Tibial artery (tissue), 4 donors: ENCODE measurements around the gene CAPN5.

Experiments used
- DNase-seq, 2 donors: peaks; one replicate each; pipeline ENCODE4 v3.0.0-alpha.2; 2019
- H3K27ac ChIP-seq, 2 donors: fragments of 200-600 bp; sonication (generic) in 1 of 2; 1 replicate in 1 of 2; 2 replicates in 1 of 2; pipeline ENCODE4 v1.5.1; 2018 to 2019; ENCODE audit warnings: mild to moderate bottlenecking in 1 of 2
- H3K27me3 ChIP-seq, 2 donors: fragments of 200-600 bp; sonication (generic) in 1 of 2; one replicate each; pipeline versions ENCODE4 v1.5.1 to v1.6.0; 2016 to 2019
- H3K36me3 ChIP-seq, 3 donors: fragments of 200-600 bp; sonication (generic) in 2 of 3; one replicate each; pipeline ENCODE4 v1.5.1; 2016 to 2019; ENCODE audit warnings: mild to moderate bottlenecking in 2 of 3
- H3K4me1 ChIP-seq, 4 donors: fragments of 200-600 bp; sonication (generic) in 2 of 4; 1 replicate in 3 of 4; 2 replicates in 1 of 4; pipeline ENCODE4 v1.5.1; 2016 to 2019
- H3K4me3 ChIP-seq, 2 donors: fragments of 200-600 bp; sonication (generic) in 1 of 2; 1 replicate in 1 of 2; 2 replicates in 1 of 2; pipeline ENCODE4 v1.5.1; 2018 to 2019; ENCODE audit warnings: mild to moderate bottlenecking in 2 of 2
- H3K9me3 ChIP-seq, 3 donors: fragments of 200-600 bp; sonication (generic) in 1 of 3; one replicate each; pipeline ENCODE4 v1.5.1; 2016 to 2019
- intact Hi-C: fragments of 100-400 bp; cut with DNase I; formaldehyde crosslinking; loops from one replicate; pipeline ENCODE4 v1.15.0; 2023; ENCODE audit warnings: low total_unique reads
- TF ChIP-seq, protein P1 (sequence below), 2 experiments: fragments of 200-600 bp in 1 of 2; fragments of 450-650 bp in 1 of 2; IDR thresholded peaks; one replicate each; pipeline ENCODE4 v1.5.1; 2017 to 2019; ENCODE audit warnings: antibody characterized with exemption in 2 of 2, mild to moderate bottlenecking in 1 of 2, moderate library complexity in 1 of 2

The CAPN5 gene

DNA sequence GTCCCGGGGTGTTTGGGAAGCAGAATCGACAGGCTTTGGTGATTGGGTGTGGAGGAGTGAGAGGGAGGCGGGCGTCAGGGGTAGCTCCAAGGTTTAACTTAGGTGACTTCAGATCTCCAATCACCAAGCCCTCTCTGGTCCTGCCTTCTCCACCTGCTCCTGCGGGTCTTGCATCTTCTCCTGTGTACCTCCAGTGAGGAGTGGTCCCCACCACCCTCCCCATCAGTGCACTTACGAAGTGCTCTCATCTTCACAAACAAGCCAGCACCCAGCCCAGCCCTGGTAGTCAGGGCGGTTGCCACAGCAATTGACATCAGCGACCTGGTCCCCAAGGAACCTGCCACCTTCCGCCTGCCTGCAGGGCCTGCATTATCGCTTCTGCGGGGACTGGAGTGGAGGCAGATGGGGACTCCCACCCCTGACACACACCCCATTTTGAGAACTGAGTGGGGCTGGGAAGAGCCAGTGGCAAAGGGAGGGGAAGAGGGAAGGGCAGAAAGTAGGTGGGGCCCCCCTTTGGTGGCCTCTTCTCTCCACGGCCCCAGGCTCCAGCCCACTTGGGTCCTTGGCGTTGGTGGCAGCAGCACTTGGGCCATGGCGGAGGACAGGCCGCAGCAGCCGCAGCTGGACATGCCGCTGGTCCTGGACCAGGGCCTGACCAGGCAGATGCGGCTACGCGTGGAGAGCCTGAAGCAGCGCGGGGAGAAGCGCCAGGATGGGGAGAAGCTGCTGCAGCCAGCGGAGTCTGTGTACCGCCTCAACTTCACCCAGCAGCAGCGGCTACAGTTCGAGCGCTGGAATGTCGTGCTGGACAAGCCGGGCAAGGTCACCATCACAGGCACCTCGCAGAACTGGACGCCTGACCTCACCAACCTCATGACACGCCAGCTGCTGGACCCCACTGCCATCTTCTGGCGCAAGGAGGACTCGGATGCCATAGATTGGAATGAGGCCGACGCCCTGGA lies 35.8 kb downstream of the CAPN5 start, which contains the start of gene OMP:
OMP (plus strand) TSS at position 595 of the 965 bp plus-strand sequence; CDS start at position 595, 0 bp downstream.
- DNase-seq = no peak
- no peaks in the 10 kb centered on the region for H3K9me3 ChIP-seq
- no peak within 1 kb of the TSS for H3K27ac ChIP-seq
- H3K36me3 ChIP-seq = peaks cover 0 to 8% (median 0%) of the 10 kb centered on the region in 3 donors
- intact Hi-C loops = no loop called here
- H3K4me3 ChIP-seq = no peak within 1 kb of the TSS
- TF ChIP-seq, protein P1, sequence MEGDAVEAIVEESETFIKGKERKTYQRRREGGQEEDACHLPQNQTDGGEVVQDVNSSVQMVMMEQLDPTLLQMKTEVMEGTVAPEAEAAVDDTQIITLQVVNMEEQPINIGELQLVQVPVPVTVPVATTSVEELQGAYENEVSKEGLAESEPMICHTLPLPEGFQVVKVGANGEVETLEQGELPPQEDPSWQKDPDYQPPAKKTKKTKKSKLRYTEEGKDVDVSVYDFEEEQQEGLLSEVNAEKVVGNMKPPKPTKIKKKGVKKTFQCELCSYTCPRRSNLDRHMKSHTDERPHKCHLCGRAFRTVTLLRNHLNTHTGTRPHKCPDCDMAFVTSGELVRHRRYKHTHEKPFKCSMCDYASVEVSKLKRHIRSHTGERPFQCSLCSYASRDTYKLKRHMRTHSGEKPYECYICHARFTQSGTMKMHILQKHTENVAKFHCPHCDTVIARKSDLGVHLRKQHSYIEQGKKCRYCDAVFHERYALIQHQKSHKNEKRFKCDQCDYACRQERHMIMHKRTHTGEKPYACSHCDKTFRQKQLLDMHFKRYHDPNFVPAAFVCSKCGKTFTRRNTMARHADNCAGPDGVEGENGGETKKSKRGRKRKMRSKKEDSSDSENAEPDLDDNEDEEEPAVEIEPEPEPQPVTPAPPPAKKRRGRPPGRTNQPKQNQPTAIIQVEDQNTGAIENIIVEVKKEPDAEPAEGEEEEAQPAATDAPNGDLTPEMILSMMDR (IDR thresholded peaks at IDR 0.05) = no peak
- no peaks in the 10 kb centered on the region for H3K27me3 ChIP-seq
- peaks cover 0 to 4% (median 2%) of the 10 kb centered on the region in 4 donors for H3K4me1 ChIP-seq

DNA sequence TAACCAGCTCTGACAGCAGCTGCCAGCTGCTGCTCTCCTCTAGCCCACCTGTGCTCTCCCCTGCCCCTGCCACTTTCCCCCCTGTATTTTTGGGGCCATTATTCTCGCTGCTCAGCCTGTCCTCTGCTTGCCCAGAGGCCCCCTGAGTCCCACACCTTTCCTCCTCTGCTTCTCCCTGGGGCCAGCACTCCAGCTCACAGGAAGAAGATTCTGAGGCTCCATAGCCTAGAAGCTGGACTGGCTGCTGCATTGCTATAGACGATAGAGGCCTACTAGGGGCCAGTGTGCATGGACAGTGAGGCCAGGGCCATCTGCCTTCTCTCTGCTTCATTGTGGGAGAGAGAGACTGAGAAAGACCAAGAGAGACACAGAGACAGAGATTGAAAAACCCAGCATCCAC lies 36.5 kb downstream of the CAPN5 start:
- intact Hi-C loops = no loop called here
- Histone ChIP-seq H3K36me3 (peaks cover 0 to 8% (median 0%) of the 10 kb centered on the region in 3 donors), H3K9me3 (no peaks in the 10 kb centered on the region), H3K4me3 (no peak overlapping the region), H3K27me3 (no peaks in the 10 kb centered on the region), H3K4me1 (peaks cover 0 to 11% (median 6%) of the 10 kb centered on the region in 4 donors), H3K27ac (no peak overlapping the region)
- TF ChIP-seq, protein P1 (IDR thresholded peaks at IDR 0.05) = no peak
- no peak for DNase-seq

GRCh38 chr11:77104727-77105126 lies 38.0 kb downstream of the CAPN5 start:
- TF ChIP-seq, protein P1 (IDR thresholded peaks at IDR 0.05) = no peak

GRCh38 chr11:77106321-77106720 lies 39.5 kb downstream of the CAPN5 start:
- H3K4me3 ChIP-seq = no peak overlapping the region
- no peak for DNase-seq
- no peaks in the 10 kb centered on the region for H3K9me3 ChIP-seq
- no peak overlapping the region for H3K27ac ChIP-seq
- intact Hi-C loops = no loop called here
- H3K4me1 ChIP-seq = peaks cover 0 to 11% (median 6%) of the 10 kb centered on the region in 4 donors
- H3K36me3 ChIP-seq = peaks cover 0 to 8% (median 0%) of the 10 kb centered on the region in 3 donors
- TF ChIP-seq, protein P1 (IDR thresholded peaks at IDR 0.05) = no peak
- no peaks in the 10 kb centered on the region for H3K27me3 ChIP-seq

More at GRCh38 chr11:77104727-77105126, 38.0 kb downstream of the CAPN5 start:
- Histone ChIP-seq H3K4me1 (peaks cover 0 to 11% (median 6%) of the 10 kb centered on the region in 4 donors), H3K27me3 (no peaks in the 10 kb centered on the region), H3K27ac (no peak overlapping the region), H3K36me3 (peaks cover 0 to 8% (median 0%) of the 10 kb centered on the region in 3 donors), H3K4me3 (no peak overlapping the region), H3K9me3 (no peaks in the 10 kb centered on the region)
- intact Hi-C loops = no loop called here
- no peak for DNase-seq

DNA sequence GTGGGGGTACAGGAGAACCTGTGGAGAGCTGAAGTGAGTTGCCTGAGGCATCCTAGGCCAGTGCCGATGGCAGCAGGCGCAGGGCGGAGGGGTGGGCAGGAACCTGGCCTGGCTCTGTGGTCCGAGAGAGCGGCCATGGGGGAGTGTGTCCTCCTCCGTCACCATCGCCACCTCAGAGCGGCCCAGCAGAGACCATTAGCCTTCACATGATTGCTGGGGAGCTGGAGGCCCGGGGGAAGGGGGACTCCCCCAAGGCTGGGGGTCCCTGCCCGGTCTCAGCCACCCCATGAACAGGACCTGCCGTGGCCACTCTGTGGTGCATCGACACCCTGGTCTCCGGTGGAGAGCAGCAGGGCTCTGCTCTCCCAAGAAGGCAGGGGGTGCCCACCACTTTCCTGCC lies 40.0 kb downstream of the CAPN5 start:
- no peak for DNase-seq

More for the DNA sequence above, 40.0 kb downstream of the CAPN5 start:
- Histone ChIP-seq H3K36me3 (peaks cover 0 to 8% (median 0%) of the 10 kb centered on the region in 3 donors), H3K27ac (no peak overlapping the region), H3K27me3 (no peaks in the 10 kb centered on the region), H3K9me3 (no peaks in the 10 kb centered on the region), H3K4me1 (peaks cover 0 to 11% (median 6%) of the 10 kb centered on the region in 4 donors), H3K4me3 (no peak overlapping the region)
- intact Hi-C loops = no loop called here
- TF ChIP-seq, protein P1 (IDR thresholded peaks at IDR 0.05) = no peak
